Raji (cell line): Measurements from ENCODE around the gene CDH24.

Experiments
- POLR2A ChIP-seq: IDR thresholded peaks from 2 replicates; pipeline ENCODE4 v1.6.1; 2011; ENCODE audit warnings: low read depth, low read length, control low read depth; ENCODE audit not compliant: insufficient read depth

The CDH24 gene

GRCh38 chr14:23094666-23095195 is 37.4 kb upstream of the CDH24 start, which contains the start of gene ACIN1:
Gene ACIN1, minus strand, starts transcription at chr14:23095136. Its CDS starts 24 bp downstream, at chr14:23095112.
- peak; percentile 81 for TF ChIP-seq POLR2A

DNA sequence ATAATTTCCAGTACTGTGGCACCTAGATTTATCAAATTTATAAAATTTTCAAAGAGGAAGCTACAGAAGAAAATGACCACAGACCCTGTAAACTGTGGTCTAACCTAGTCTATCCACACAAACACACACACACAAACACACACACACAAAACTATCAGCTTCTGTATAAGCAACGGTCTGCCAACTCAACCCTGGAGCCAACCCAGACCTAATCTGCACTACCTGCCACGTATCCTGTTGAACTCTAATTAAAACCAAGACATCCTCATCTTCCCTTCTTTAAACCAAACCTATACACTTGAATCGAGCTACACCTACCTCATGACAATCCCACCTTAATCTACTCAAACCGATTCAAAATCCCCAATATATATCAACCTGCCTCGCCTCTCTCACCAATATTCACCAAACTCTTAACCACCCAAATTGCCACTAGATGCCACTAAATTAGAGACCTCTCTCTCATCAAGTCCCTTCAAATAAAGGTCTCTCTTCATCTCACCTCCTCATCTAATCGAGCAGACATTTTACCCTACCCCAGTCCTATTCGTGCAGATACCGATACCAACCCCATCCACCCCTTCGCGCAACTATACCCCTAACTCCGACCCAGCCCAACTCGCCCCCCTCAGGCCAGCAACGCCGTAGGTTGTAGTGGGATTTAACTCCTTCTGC is 36.8 kb upstream of the CDH24 start:
- no peak for TF ChIP-seq POLR2A

- no peak for TF ChIP-seq POLR2A
Observed at GRCh38 chr14:23093526-23093925, 36.2 kb upstream of the CDH24 start.

DNA sequence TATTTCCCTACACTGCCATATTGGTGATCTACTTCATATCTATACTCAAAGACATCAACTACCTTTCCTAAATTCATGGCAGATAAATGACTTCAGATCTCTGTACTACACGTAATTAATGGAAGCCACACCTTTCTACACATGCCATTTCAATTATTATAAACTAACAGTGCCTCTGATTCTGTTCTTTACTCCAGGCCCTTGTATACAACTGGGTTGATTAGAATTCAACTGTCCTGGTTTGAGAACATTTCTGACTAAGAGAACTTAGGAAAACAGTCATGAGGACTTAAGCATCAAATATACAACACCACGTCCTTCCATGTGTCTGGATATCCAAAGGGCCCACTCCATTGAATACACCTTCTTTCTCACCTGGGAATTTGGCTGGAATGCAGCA is 35.8 kb upstream of the CDH24 start:
- TF ChIP-seq POLR2A, result no peak

GRCh38 chr14:23091294-23092225 is 34.2 kb upstream of the CDH24 start:
- TF ChIP-seq POLR2A, result no peak

DNA sequence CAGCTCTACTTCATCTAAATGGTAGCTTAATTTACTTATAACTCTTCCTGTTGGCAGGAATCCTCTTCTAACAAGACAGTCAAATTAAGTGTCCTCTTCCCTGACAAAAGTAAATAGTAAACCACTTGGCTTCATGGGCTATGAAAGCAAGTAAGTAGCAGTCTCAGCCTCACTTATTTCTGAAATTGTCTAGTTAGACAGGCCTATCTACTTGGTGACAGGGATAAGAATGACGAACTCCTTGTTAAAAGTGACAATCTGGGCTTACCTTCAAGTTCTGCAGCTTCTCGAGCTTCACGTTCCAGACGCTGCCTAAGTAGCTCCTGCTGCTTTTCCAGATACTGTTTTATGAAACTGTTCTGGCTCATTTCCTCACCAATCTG is 32.9 kb upstream of the CDH24 start:
- no peak for TF ChIP-seq POLR2A

- TF ChIP-seq POLR2A, result no peak
Observed at GRCh38 chr14:23089498-23090253, 32.4 kb upstream of the CDH24 start.

DNA sequence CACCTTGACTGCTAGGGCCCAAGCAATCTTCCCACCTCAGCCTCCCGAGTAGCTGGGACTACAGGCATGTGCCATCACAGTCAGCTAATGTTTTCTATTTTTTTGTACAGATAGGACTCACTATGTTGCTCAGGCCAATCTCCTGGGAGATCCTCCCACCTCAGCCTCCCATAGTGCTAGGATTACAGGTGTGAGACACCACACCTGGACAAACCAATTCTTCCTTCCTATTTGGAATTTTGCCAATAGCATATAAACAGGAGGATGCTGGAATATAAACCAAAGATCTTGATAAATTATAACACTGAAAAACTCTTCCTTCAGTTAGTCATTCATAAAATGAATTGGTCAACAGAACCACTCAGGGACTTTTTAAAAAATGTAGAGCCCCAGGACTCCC is 29.2 kb upstream of the CDH24 start:
- TF ChIP-seq POLR2A, result no peak

GRCh38 chr14:23085458-23085857 is 28.1 kb upstream of the CDH24 start:
- TF ChIP-seq POLR2A, result no peak

DNA sequence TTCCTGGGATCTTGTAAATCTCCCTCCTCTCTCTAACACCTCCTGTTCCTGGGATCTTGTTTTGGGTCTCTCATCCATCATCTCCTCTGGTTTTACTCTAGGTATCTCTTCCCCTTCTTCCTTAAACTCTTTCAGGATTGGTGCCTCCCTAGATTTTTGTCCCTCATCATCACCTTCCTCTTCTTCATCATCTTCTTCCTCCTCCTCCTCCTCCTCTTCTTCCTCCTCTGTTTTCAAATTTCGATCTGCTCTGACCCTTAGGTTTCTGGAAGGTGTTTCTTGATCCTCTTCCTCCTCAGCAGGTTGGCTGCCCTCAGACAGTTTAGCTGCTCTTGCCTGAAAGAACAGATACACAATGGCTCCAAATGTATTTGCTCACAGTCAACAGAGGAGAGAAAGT is 23.2 kb upstream of the CDH24 start:
- no peak for TF ChIP-seq POLR2A

DNA sequence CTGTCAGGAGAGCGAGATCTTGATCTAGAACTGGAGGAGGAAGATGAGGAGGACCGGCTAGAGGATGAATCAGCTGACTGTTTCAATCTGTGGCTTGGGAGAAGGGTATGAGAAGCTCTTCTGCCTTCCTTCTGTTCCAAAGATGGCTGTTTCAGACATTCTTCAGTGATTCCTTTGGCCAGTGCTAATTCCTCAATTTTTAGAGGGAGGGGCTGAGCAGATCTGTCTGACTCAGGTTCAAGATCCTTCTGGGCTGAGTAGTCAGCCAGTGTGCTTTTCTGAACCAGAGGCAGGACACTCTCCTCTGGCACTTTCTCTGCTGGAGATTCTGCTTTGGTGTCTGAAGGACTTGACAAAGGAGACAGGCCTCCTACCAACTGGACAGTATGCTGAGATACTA is 22.4 kb upstream of the CDH24 start:
- no peak for TF ChIP-seq POLR2A

DNA sequence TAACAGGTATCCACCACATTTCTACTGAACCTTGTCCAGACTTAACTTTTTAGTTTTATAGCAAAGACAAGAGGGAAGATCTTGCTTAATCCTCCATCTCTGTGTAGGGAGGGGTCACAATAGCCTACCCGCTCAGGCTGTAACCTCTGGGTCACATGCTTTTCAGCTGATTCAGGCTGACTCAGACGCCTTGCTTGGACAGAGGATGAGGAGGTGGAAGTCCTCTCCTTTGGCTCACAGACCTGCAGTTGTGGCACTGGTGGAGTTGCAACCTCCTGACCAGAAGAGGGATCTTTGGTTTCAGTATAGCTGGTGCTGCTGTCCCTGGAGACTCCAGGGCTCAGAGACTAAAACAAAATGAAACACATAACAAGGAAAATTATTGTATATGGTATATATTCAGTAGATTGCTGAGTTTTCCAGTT is 21.4 kb upstream of the CDH24 start:
- TF ChIP-seq POLR2A, result no peak

GRCh38 chr14:23077962-23078361 is 20.6 kb upstream of the CDH24 start:
- TF ChIP-seq POLR2A, result no peak

GRCh38 chr14:23076785-23077408 is 19.6 kb upstream of the CDH24 start:
- no peak for TF ChIP-seq POLR2A

DNA sequence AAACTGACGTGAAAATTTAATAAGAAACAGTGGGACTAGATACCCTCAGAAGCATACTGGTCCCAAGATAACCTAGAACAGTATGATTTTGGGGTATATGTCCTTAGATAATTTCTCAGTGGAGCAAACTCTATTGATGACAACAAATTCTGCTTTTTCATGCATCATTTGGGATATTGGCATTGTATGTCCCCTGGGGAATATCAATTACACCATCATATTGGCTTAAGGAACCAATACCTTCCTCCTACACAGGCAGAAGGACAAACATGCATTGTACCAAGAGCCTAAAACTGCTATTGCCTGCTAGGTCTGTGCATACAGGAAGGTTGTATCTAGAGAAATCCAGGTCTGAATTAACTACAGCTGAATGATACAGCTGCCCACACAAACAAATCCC is 17.6 kb upstream of the CDH24 start:
- TF ChIP-seq POLR2A, result no peak
